Inflammatory macrophage treated with lipopolysaccharide for 1 hour (primary cell): ENCODE results near the gene SPACDR.

Experiments
- DNase-seq, 2 donors: peaks; one replicate each; pipeline ENCODE4 v3.0.0-alpha.2; 2020 to 2022

The SPACDR gene

DNA sequence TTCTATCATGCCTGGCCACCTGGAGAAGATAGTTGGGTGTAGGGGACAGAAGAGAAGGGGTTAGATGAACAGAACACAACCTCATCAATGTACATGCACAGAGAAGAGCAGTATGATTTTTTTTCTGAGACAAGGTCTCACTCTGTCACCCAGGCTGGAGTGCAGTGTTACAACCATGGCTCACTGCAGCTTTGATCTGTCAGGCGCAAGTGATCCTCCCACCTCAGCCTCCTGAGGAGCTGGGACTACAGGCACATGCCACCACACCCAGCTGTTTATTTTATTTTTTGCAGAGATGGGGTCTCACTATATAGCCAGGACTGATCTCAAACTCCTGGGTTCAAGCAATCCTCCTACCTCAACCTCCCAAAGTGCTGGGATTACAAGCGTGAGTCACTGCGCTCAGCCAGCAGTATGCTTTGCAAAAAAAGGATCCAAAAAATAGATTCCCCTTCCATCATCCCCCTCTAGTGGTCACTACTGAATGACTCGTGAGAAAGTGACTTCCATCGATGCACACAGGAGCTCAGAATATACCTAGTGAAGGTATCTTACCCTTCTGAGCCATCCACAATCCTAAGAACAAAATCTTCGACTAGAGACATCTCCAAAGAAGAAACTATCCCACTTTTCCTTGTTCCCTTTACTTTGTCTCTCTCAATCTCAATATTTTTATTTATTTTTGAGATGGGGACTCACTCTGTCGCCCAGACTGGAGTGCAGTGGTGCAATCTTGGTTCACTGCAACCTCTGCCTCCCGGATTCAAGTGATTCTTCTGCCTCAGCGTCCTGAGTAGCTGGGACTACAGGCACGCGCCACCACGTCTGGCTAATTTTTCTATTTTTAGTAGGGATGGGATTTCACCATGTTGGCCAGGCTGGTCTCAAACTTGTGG lies 56.5 kb downstream of the SPACDR start:
- DNase-seq = peak; percentile 49 to 88

DNA sequence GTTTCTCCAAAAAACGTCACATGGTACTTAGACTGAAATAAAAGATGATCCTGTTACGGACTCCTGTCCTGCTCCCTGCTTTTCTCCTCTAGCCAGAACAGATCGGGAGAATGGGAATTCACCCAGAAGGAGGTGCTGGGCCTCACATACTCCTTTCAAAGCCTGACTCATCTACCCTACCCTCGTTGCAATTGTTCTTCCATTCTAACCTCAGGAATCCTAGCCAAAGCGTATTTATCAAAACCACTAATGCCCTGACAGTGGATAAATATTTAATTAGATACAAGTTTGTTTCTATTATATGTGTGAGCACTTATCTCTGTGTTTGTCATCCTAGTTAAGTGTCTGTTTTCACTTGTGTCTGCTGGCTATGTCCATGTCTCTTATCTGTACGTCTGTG lies 57.3 kb downstream of the SPACDR start:
- no peak for DNase-seq
